Thoracic aorta (tissue), 2 donors: Measurements from ENCODE around the gene BOK. TPM values are rescaled to one million over a fixed set of nuclear protein-coding genes. Genes with fewer than 3 reads are reported as not detected.
A peak's percentile ranks its signal among the peaks of the same experiment; 100 is the strongest.

Experiments used
- ATAC-seq: fragments of 150-250 bp; one replicate; pipeline ENCODE4 v1.8.0; 2017; ENCODE audit warnings: low read depth; ENCODE audit not compliant: insufficient number of reproducible peaks, low FRiP score
- DNase-seq: peaks from one replicate; pipeline ENCODE4 v3.0.0-alpha.2; 2020; ENCODE audit warnings: low spot score
- H3K27ac ChIP-seq, 2 donors: fragments of 200-600 bp; sonication (generic); 1 replicate in 1 of 2; 2 replicates in 1 of 2; pipeline ENCODE4 v1.5.1; 2016; ENCODE audit warnings: mild to moderate bottlenecking in 2 of 2, moderate library complexity in 2 of 2
- H3K27me3 ChIP-seq: fragments of 200-600 bp; sonication (generic); replicated peaks from 2 replicates; pipeline ENCODE4 v1.6.0; 2016; ENCODE audit warnings: mild to moderate bottlenecking; ENCODE audit not compliant: insufficient read depth
- H3K36me3 ChIP-seq: fragments of 200-600 bp; sonication (generic); one replicate; pipeline ENCODE4 v1.5.1; 2016
- H3K4me1 ChIP-seq, 2 donors: fragments of 200-600 bp; sonication (generic); 1 replicate in 1 of 2; 2 replicates in 1 of 2; pipeline versions ENCODE4 v1.5.1 to v1.6.0; 2016; ENCODE audit warnings: low read depth in 2 of 2, mild to moderate bottlenecking in 1 of 2; ENCODE audit not compliant: control insufficient read depth in 1 of 2
- H3K4me3 ChIP-seq: fragments of 200-600 bp; sonication (generic); 2 replicates; pipeline ENCODE4 v1.5.1; 2016; ENCODE audit warnings: mild to moderate bottlenecking
- H3K9me3 ChIP-seq: fragments of 200-600 bp; sonication (generic); 2 replicates; pipeline ENCODE4 v1.5.1; 2016
- total RNA-seq, 2 donors: library from RNA; depleted of rRNA; stranded (reverse); fragments of >200 nt; gene quantifications; one replicate each; pipeline versions ENCODE4 v1.1.0 to v1.2.3, GENCODE V29; 2016
- TF ChIP-seq, protein P1 (sequence below): fragments of 200-600 bp; sonication (generic); IDR thresholded peaks from one replicate; pipeline ENCODE4 v1.5.1; 2019; ENCODE audit warnings: antibody characterized with exemption

BOK gene
- total RNA-seq, 2 donors from 2014 or later: 10.7 to 27.5 TPM

DNA sequence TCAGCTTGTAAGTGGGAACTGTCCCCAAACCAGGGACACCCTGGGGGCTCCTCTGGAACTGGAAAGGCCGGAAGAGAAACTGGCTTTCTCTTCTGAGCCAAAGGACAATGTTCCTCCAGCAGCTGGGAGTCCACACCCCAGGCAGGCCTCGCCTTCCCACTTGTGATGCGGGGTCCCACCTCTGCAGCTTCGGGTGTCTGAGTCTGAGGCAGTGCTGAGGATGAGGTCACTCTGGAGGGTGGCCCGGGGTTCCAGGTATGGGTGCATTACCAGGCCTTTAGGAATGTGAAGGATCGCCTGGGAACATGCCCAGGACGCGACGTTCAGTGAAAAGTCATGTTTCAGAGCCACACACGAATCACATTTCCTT is 18.2 kb upstream of the BOK start:
- peak overlapping the region; percentile 68 for H3K4me3 ChIP-seq

DNA sequence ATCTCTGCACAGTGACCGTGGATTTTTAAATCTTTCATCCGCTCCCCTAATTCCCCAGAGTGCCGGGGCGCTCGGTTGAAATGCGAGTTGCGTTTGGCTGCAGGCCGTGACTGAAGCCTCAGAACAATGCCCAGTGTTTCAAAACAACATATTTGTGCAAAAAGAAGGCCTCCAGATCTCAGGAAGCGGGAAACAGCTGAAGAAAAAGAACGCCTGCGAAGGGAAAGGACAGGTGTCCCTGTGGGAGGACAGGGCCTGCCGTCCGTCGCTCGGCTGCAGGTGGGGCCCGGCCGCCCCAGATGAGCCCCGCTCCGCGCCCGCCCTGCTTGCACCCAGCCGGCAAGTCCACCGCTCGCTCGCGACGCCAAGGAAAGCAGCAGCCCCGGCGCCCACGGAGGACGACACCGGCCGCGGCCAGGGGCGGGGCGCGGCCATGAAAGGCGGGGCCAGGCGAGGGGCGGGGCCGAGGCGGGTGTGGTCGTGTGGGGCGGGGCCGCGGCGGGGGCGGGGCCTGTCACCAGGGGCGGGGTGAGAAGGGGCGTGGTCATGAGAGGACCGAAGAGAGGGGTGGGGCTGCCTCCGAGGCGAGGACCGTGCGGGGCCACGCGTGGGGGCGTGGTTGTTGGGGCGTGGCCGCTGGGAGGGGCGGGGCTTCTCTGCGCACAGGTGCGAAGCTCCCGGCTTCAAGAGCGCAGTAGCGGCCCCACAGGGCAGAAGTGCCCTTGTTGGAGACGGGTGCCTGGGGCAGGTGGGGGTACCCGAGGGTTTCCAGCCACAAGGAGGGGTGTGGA is 17.6 kb upstream of the BOK start:
- H3K27ac ChIP-seq: no peak overlapping the region
- DNase-seq (no peak), ATAC-seq (no peak)
- H3K4me1 ChIP-seq: peaks cover 3 to 16% of the 10 kb centered on the region in 2 donors
- no peaks in the 10 kb centered on the region for H3K27me3 ChIP-seq
- no peaks in the 10 kb centered on the region for H3K36me3 ChIP-seq
- peak overlapping the region; percentile 68 for H3K4me3 ChIP-seq
- no peaks in the 10 kb centered on the region for H3K9me3 ChIP-seq
- TF ChIP-seq, protein P1, sequence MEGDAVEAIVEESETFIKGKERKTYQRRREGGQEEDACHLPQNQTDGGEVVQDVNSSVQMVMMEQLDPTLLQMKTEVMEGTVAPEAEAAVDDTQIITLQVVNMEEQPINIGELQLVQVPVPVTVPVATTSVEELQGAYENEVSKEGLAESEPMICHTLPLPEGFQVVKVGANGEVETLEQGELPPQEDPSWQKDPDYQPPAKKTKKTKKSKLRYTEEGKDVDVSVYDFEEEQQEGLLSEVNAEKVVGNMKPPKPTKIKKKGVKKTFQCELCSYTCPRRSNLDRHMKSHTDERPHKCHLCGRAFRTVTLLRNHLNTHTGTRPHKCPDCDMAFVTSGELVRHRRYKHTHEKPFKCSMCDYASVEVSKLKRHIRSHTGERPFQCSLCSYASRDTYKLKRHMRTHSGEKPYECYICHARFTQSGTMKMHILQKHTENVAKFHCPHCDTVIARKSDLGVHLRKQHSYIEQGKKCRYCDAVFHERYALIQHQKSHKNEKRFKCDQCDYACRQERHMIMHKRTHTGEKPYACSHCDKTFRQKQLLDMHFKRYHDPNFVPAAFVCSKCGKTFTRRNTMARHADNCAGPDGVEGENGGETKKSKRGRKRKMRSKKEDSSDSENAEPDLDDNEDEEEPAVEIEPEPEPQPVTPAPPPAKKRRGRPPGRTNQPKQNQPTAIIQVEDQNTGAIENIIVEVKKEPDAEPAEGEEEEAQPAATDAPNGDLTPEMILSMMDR: no peak

More for the DNA sequence above, 18.2 kb upstream of the BOK start:
- Histone ChIP-seq H3K4me1 (peaks cover 3 to 16% of the 10 kb centered on the region in 2 donors), H3K9me3 (no peaks in the 10 kb centered on the region), H3K36me3 (no peaks in the 10 kb centered on the region), H3K27ac (no peak overlapping the region), H3K27me3 (no peaks in the 10 kb centered on the region)
- DNase-seq (no peak), ATAC-seq (peak; percentile 29)
- TF ChIP-seq, protein P1: no peak

DNA sequence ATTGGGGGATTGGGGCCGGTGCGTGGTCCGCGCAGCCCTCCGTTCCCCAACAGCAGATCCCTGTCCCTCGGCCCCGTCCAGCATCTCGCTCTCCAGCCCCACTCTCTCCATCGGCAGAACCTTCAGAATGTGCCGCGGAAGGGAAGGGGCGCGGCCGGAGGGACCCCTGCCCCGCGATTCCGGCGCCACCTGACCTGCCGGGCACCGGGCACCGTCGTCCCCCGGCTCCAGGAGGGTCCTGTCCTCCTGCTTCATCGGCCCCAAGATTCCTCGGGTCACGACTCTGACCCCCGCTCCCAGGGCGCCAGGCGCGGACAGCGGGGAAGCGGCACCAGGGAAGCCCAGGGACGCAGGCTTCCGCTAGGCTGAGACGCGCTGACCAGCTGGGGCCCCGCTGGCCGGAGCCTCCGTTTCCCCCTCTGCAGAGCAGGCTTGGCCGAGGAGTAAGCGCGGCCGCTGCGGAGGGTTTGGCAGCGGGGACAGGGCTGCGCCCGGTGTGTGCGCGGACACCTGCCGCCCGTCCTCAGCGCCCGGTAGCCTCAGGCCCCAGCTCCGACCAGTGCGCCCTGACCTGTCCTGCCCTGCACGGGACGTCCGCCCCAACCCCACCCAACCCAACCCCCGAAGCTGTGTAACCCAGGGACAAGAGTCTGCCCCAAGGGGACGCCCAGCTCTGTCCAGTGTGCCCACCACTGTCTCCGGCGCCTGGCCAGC is 16.8 kb upstream of the BOK start:
- H3K27ac ChIP-seq: no peak overlapping the region
- DNase-seq (no peak), ATAC-seq (no peak)
- H3K27me3 ChIP-seq: no peaks in the 10 kb centered on the region
- peaks cover 3 to 17% of the 10 kb centered on the region in 2 donors for H3K4me1 ChIP-seq
- no peaks in the 10 kb centered on the region for H3K36me3 ChIP-seq
- H3K9me3 ChIP-seq: no peaks in the 10 kb centered on the region
- H3K4me3 ChIP-seq: peak overlapping the region; percentile 68
- TF ChIP-seq, protein P1: no peak

DNA sequence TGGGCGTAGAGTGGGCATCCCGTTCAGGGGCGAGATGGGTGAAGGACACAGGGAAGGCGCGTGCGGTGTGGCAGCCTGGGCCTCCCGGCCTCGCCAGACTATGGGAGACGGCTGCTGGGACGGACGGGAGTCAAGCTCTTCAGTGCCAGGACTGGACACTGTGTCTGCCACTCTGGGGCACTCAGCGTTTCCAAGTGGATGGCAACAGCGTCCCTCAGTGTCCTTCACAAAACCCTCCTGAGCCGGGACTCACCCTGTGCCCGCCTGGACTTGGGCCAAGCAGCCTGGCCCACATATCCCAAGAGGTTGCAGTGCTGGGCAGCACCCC is 16.3 kb upstream of the BOK start:
- Histone ChIP-seq H3K9me3 (no peaks in the 10 kb centered on the region), H3K36me3 (no peaks in the 10 kb centered on the region), H3K27me3 (no peaks in the 10 kb centered on the region), H3K4me1 (peaks cover 3 to 23% of the 10 kb centered on the region in 2 donors), H3K4me3 (no peak overlapping the region), H3K27ac (no peak overlapping the region)
- ATAC-seq (no peak), DNase-seq (no peak)
- TF ChIP-seq, protein P1: no peak

DNA sequence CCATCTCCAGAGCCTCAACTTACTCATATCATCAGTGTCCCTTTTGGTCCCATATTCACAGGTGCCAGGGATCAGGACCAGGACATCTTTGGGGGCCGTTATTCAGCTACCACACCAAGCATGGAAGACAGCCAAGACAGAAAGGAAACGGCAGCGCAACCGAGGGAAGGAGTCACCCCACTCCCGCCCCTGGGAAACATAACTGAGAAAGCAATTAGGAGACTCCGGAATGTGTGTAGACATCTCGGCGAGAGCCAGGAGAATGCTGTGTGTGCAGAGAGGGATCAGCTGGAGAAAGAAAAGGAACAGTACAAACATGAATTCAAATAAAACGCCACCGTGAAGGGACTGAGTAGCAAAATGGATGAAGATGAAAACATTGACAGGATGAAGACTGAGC is 13.4 kb upstream of the BOK start:
- Histone ChIP-seq H3K27me3 (no peaks in the 10 kb centered on the region), H3K36me3 (no peaks in the 10 kb centered on the region), H3K9me3 (no peaks in the 10 kb centered on the region), H3K4me3 (no peak overlapping the region), H3K27ac (no peak overlapping the region), H3K4me1 (peaks cover 3 to 25% of the 10 kb centered on the region in 2 donors)
- TF ChIP-seq, protein P1: no peak
- DNase-seq: no peak
- ATAC-seq: no peak
